ENCODE results near the gene CRYBG1. TPM values are rescaled to one million over a fixed set of nuclear protein-coding genes. Genes with fewer than 3 reads are reported as not detected.

CRYBG1 gene
- total RNA-seq, 1 donor from 2014 or later: 5.8 TPM

DNA sequence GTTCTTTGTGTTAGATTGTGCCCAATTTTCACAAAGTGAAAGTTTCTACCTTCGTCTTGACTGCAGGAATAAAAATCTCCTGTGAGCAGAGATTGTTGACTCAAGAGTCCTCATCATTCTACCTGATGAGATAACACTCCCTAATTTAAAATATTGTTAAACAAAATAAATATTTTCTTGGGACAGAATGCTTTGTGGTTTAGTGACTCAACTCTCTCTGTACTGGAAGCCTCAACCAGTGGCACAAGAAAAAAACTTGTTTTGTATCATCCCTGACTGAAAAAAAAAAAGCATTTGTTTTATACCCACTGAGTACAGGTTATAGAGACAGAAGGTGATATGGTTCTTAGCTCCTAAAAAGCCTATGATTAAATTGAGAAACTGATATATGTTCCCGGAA, 78.9 kb downstream of the CRYBG1 start:
- DNase-seq (ENCODE audit: extremely low spot score, unreplicated experiment): no peak
- Mint-ChIP-seq H3K9me3 (no peaks in the 10 kb centered on the region), H3K4me3 (no peak overlapping the region), H3K27ac (no peak overlapping the region), H3K27me3 (peaks cover 22% of the 10 kb centered on the region), H3K36me3 (no peaks in the 10 kb centered on the region), H3K4me1 (ENCODE audit: unreplicated experiment) (no peaks in the 10 kb centered on the region)
- TF ChIP-seq CTCF (conservative IDR thresholded peaks at IDR 0.05): no peak

- H3K27me3 Mint-ChIP-seq: peaks cover 25% of the 10 kb centered on the region
Measured at GRCh38 chr6:106440546-106440945, 80.0 kb downstream of the CRYBG1 start.

GRCh38 chr6:106442395-106442794, 81.9 kb downstream of the CRYBG1 start:
- H3K4me1 Mint-ChIP-seq (ENCODE audit: unreplicated experiment): peaks cover 15% of the 10 kb centered on the region
- no peak overlapping the region for H3K27ac Mint-ChIP-seq
- H3K4me3 Mint-ChIP-seq: no peak overlapping the region
- no peak for DNase-seq (ENCODE audit: extremely low spot score, unreplicated experiment)
- no peaks in the 10 kb centered on the region for H3K9me3 Mint-ChIP-seq
- no peak for TF ChIP-seq CTCF (conservative IDR thresholded peaks at IDR 0.05)
- no peaks in the 10 kb centered on the region for H3K36me3 Mint-ChIP-seq
- H3K27me3 Mint-ChIP-seq: peaks cover 25% of the 10 kb centered on the region

More at GRCh38 chr6:106440546-106440945, 80.0 kb downstream of the CRYBG1 start:
- no peak for TF ChIP-seq CTCF (conservative IDR thresholded peaks at IDR 0.05)
- Mint-ChIP-seq H3K36me3 (no peaks in the 10 kb centered on the region), H3K9me3 (no peaks in the 10 kb centered on the region), H3K4me1 (ENCODE audit: unreplicated experiment) (peaks cover 4% of the 10 kb centered on the region), H3K27ac (no peak overlapping the region), H3K4me3 (no peak overlapping the region)
- no peak for DNase-seq (ENCODE audit: extremely low spot score, unreplicated experiment)

DNA sequence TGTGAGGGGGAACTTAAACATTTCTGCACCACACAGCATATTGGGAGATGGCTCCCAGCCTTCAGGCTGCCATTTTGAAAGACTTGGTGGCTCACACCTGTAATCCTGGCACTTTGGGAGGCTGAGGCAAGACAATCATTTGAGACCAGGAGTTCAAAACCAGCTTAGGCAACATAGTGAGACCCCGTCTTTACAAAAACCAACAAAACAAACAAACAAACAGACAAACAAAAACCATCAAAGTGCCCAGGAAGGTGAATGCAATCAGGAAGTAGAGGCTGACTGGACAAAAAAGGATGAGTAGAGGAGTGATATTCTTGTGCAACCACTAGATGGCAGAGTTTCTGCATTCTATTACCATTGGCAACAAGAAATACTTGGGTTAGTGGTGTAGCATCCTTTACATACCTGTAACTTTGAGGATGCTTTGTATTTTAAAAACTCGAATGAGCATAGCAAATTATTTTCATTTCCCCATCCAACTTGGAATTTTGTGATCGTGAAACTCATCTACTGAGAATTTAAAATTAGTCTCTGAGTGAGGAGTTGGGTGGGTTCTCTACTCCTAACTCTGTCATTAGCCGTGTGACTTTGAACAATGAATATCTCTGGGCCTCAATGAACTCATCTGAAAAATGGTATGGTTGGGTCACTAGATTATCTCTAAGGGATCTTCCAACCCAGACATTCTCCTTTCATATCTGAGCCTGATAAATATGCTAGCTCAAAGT, 84.4 kb downstream of the CRYBG1 start:
- H3K36me3 Mint-ChIP-seq: no peaks in the 10 kb centered on the region
- no peak overlapping the region for H3K4me3 Mint-ChIP-seq
- peak; percentile 88 for TF ChIP-seq CTCF (conservative IDR thresholded peaks at IDR 0.05)
- no peaks in the 10 kb centered on the region for H3K9me3 Mint-ChIP-seq
- H3K27ac Mint-ChIP-seq: no peak overlapping the region
- peaks cover 21% of the 10 kb centered on the region for H3K4me1 Mint-ChIP-seq (ENCODE audit: unreplicated experiment)
- DNase-seq (ENCODE audit: extremely low spot score, unreplicated experiment): no peak
- H3K27me3 Mint-ChIP-seq: peaks cover 24% of the 10 kb centered on the region

DNA sequence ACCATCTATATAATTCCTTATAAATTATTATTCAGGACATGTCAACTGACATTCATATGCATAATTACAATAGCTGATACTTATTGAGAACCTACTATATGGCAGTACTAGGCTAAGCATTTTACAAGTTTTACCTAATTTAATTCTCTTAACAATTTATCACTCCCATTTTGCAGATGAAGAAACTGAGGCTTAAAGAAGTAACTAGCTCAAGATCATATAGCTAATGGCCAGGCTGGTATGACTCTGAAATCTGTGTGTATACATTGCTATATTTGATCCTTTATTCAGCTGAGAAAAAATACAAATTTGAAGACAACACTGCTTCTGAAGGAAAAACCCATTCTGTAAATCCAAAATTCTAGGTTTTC, 85.0 kb downstream of the CRYBG1 start:
- no peak for DNase-seq (ENCODE audit: extremely low spot score, unreplicated experiment)
- H3K4me3 Mint-ChIP-seq: no peak overlapping the region
- no peaks in the 10 kb centered on the region for H3K9me3 Mint-ChIP-seq
- TF ChIP-seq CTCF (conservative IDR thresholded peaks at IDR 0.05): no peak
- H3K27me3 Mint-ChIP-seq: peaks cover 20% of the 10 kb centered on the region
- no peak overlapping the region for H3K27ac Mint-ChIP-seq
- peaks cover 25% of the 10 kb centered on the region for H3K4me1 Mint-ChIP-seq (ENCODE audit: unreplicated experiment)
- H3K36me3 Mint-ChIP-seq: no peaks in the 10 kb centered on the region

Measured in type B pancreatic cell (in vitro differentiated cells).